Erythroblast (primary cell): Measurements from ENCODE around the gene SBNO2.

Experiments
- GATA1 ChIP-seq: IDR thresholded peaks from 2 replicates; pipeline ENCODE4 v1.6.1; 2011; ENCODE audit warnings: low read depth, mild to moderate bottlenecking, control low read depth, low read length, moderate library complexity
- POLR2A ChIP-seq: IDR thresholded peaks from 2 replicates; pipeline ENCODE4 v1.6.1; 2011; ENCODE audit warnings: mild to moderate bottlenecking, low read length

DNA sequence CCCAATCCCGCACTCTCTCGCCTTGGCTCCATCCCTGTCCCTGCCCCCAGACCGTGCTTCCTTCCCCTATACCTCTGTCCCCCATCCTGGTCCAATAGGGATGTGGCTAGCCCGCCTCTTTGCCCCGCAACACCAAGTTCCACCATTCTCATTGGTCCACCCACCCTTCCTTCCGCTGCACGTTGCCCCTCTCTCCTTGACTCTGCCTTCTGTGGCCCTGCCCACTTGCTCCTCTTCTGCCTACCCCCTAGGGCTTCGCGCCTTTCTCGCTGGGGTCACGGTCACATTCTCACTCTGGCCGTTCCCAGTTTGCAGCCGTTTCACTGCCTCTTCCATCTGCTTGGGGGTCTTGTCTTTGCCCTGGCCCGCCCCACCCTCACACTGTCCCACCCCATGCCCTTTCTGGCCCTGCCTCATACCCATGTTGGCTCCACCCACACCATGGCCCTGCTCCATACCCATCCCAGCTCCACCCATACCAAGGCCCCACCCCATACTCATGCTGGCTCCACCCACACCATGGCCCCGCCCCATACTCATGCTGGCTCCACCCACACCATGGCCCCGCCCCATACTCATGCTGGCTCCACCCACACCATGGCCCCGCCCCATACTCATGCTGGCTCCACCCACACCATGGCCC is 111.6 kb downstream of the SBNO2 start:
- TF ChIP-seq POLR2A (no peak), GATA1 (no peak)
